Fibroblast of skin of right quadriceps (primary cell): ENCODE data around the gene FPGS.
"Not testable (repeated sequence)": the region's sequence is repeated elsewhere in the genome, so short reads cannot be mapped to it uniquely, and the experiment has no call there.

Experiments
- DNase-seq: peaks from one replicate; pipeline ENCODE4 v3.0.0-alpha.2; 2013

The FPGS gene, protein sequence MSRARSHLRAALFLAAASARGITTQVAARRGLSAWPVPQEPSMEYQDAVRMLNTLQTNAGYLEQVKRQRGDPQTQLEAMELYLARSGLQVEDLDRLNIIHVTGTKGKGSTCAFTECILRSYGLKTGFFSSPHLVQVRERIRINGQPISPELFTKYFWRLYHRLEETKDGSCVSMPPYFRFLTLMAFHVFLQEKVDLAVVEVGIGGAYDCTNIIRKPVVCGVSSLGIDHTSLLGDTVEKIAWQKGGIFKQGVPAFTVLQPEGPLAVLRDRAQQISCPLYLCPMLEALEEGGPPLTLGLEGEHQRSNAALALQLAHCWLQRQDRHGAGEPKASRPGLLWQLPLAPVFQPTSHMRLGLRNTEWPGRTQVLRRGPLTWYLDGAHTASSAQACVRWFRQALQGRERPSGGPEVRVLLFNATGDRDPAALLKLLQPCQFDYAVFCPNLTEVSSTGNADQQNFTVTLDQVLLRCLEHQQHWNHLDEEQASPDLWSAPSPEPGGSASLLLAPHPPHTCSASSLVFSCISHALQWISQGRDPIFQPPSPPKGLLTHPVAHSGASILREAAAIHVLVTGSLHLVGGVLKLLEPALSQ

DNA sequence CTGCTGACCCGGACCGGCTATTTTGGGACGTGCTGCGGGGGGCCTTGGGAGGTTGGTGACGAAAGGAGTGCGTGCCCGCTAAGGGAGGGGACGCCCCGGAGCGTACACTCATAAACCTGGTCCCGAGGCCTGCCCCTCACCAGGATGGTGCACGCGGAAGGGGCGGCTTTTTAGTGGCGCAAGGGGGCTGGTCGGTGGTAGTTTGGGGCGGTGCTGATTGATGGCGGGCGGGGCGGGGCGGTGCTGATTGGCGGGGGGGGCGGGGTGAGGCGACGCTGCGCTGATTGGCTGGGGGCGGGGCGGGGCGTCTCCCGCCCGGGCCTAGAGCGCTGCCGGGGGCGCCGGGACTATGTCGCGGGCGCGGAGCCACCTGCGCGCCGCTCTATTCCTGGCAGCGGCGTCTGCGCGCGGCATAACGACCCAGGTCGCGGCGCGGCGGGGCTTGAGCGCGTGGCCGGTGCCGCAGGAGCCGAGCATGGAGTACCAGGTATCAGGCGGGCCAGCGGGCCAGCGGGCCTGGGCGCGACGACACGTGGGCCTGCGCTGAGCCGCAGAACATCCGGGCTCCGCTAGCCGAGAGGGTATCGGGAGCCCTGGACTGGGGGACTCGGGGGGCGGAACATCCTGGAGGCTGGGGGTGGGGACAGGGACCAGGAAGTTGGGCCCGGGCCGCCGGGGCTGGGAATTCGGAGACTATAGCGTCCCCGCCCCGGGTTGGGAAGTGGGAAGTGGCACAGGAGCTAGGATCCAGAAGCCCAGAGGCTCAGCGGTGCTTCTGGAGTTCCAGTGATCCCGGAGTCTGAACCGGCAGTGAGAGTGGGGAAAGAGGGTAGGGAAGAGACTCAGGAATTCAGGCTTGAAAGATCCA is at the start of gene FPGS:
Gene FPGS, plus strand, starts transcription at position 307 of the 868 bp plus-strand sequence. Its CDS starts 43 bp downstream, at position 350.
- peak; percentile 92 for DNase-seq

DNA sequence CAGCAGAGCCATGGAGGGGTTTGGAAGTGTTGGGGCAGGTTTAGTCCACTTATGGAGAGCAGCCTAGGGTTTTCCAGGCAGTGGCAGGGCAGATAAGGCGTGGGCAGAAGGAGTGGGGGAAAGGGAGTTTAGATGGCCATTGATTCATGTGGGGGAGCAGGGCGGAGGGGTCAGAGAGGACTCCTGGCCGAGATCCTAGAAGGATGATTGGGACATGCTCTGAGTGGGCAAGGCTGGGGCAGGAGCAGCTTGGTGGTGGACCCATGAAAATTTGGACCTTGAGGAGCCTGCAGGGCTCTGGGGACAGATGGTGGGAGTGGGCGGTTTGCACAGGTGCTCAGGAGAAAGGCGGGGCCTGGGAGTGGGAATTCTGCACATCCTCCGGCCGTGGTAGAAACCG is 49.5 kb upstream of the FPGS start:
- DNase-seq = no peak

DNA sequence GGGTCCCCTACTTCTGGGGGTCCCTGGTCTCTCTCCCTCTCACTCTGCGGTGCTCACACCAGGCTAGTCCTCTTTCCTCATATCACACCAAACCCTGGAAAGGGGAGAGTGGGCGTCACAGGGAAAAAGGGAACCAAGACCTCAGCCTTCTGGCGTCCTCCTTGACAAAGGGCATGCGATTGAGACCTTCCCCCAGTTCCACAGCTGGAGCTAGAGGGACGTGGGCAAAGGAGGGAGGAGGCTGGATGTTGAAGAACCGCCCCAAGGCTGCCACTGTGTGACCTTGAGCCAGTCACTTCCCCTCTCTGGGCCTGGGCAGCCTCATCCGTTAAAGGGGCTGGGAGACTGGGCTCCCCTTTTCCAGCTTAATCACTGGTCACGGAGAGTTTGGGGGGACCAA is 49.1 kb upstream of the FPGS start:
- DNase-seq = no peak

DNA sequence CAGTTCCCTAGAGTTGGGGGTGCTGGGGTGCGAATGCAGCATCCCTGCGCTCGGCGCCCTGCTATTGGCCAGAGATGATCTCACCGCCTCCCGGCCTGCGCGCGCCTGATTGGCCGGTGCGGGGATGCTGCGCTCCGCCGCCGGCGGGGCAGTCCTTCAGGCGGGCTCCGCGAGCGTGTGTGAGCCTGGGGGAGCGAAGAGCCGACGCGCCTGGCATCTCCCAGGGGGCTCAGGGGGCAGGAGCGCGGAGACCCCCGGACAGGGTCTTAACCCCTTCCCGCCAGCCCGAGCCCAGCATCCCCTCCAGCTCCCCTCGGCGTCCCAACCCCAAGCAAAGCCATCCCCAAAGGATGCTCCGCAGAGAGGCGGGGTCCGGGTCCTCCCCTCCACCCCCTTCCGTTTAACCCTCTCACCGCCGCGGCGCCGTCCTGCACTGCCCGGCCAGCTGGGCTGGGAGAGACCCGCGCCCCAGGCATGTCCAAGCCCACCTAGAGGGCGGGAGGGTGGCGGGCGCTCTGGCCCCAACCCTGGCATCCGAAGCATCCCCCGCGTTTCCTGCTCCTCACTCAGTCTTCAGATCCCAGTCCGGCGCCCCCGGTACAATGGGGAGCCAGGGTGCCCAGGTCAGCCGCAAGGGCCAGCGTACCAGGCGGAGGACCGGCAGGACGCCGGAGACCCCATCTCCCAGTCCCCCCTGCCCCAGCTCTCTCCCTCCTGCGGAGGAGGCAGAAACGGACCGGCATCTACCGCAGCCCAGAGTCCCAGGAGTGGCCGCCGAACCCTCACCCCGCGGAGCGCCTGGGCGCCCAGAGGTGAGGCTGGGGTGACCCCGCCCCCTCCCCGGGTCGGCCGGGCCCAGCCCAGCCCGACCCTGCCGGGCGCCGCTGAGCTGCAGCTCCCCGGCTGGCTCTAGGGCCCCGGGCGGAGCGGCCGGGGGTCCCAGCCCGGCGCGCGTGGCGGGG is 48.3 kb upstream of the FPGS start:
- DNase-seq = no peak

DNA sequence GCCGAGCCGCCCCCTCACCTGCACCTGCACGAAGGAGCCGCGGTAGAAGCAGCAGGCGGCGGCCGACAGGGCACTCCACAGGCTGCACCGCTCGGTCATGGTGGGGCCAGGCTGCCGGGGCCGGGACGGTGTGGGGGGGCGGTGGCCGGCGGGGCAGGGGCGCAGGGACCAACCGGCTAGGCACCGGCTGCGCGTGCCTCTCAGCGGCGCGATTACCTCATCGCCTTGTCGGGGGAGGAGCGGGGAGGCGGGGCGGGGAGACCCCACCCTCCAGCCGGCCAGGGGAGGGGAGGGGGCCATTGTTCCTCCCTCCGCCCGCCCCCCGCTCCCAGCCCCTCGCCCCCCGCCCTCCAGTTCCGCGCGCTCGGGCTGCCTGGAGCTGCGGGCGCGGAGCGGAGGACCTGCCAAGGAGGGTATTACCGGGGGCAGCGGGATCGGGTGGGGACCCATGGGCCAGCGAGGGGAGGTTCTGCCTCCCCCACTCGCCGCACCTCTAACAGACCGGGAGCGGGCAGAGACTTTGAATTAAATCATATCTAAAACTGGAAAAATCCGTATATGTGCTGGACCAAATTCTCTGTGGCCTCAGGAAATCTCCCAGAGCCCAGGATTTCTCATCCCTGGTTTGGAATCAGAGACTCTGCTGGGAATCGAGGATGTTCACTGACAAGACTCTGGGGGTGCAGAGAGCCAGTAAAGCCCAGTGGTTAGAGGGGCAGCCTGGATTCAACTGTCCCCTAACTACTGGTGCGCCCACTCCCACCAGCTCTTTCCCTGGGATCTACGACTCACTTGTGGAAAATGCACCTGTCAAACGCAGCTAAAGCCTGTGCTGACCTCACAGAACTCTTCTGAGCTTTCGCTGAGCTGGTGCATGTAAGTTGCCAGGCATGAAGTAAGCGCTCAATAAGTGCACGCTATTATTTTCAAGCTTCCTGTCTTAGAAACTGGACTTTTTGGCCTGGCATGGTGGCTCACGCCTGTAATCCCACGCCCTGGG is 47.3 kb upstream of the FPGS start:
- DNase-seq = no peak

DNA sequence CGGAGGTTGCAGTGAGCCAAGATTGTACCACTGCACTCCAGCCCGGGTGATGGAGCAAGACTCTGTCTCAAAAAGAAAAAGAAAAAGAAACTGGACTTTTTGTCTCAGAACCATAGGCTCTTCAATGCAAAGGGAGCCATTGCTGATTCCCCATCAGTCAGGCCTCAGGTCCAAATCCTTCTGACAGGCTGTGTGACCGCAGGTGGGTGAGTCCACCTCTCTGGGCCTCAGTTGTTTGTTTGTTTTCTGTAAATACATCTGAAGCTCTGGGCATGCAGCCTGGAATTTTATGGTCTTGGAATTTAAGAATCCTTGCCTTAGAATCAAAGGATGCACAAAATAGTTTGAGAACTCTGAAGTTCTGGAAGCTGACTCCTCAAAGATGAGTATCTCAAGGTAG is 46.4 kb upstream of the FPGS start:
- DNase-seq = no peak

DNA sequence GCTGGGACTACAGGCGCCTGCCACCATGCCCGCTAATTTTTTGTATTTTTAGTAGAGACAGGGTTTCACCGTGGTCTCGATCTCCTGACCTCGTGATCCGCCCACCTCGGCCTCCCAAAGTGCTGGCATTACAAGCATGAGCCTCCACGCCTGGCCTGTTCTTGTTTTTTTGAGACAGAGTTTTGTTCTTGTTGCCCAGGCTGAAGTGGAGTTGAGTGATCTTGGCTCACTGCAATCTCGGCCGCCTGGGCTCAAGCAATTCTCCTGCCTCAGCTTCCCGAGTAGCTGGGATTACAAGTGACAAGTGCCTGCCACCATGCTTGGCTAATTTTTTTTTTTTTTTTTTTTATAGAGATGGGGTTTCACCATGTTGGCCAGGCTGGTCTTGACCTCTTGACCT is 45.9 kb upstream of the FPGS start:
- DNase-seq = not testable (repeated sequence)

DNA sequence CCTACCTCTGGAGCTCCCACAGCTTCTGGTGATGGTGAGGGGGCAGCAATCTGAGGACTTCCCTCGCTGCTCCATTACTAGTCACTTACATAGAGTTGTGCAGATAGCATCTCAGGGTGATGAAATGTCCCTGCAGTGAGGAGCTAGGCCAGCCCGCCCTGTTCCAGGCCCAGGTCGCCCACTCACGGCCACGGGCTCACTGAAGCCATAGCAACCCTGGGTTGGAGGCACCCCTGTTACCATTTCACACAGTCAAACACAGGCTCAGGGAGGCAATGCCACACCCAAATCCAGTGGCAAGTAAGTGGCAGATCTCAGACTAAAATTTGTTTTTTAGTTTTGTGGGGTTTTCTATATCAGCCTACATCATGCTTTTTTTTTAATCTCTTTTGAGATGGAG is 43.8 kb upstream of the FPGS start:
- DNase-seq = no peak

DNA sequence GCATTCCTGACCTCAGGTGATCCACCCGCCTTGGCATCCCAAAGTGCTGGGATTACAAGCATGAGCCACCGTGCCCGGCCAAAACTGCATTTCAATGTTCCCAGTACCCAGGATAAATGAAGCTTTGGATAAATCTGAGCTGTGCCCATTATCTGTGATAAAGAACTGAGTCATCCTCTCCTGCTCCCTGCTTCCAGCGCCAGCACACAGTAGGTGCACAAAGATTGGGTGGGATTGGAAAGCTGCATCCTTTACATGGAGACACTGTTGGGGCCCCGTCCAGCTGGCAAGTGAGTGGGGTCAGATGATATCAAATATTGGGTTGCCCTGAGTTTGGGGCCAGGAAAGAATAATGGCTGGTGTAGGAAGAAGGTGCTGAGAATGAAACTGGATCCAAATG is 41.6 kb upstream of the FPGS start:
- DNase-seq = no peak

DNA sequence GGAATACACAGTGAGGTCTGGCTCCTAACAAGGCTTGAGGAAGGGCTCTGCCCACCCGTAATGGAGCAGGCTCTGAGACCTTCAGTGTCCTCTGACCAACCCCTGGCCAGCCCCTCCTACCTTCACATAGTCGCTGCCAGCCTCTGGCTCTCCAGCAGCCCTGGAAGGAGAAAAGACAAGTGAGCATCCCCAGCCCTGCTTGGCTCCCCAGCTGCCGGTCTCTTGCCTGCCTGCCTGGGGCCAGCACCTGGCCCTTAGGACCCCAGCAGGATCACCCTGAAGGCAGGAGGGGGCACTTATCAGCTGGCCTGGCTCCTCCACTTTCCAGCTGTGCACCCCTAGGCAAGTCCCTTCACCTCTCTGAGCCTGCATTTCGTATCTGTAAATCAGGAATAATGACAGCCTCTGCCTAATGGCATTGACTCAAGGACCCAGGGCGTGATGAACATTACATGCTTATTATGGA is 41.2 kb upstream of the FPGS start:
- DNase-seq = no peak

DNA sequence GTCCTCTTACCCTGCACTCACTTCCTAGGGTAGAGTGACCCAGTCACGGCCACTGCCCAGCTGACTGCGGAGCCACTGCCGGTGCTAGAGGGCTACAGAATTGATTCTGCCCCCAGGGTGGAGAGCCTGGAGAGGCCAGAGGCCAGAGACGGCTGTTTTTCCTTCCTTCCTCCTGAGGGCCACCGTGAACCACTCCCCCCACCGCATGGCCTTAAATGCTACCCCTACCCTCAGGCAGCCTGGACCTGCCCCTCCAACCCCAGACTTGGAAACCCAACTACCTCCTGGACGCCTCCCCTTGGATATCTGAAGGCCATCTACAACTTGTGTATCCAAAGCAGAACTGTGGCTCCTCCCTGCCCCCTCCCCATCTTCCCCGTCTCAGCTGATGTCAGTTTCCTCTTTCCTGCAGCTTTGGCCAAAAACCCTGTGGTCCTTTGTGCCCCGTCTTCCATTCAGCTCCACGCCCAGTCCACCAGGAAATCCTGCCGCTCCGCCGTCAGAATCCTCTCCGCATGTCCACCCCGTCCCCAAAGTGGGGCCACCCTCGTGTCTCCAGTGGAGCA is 40.5 kb upstream of the FPGS start:
- no peak for DNase-seq

DNA sequence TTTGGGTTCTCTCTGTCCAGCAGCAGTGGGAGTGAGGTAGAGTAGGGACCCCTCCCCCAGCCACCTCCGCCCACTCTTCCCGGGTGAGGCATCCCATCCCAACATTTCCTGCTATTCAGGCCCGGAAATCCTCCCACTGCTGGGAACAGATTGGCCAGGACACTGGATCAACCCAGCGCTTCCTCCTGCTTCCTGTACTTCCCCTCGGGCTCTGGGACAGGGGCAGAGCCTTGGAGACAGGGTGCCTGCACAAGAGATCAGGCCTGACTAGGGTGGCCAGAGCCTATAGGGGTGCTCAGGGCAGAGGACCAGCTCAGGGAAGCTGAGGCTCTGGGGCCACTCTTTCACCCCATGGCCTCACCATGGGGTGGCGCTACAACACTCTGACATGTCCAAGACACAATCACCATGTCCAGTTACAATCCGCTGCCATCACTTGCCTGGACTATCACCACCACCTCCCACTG is 38.7 kb upstream of the FPGS start:
- DNase-seq = no peak

DNA sequence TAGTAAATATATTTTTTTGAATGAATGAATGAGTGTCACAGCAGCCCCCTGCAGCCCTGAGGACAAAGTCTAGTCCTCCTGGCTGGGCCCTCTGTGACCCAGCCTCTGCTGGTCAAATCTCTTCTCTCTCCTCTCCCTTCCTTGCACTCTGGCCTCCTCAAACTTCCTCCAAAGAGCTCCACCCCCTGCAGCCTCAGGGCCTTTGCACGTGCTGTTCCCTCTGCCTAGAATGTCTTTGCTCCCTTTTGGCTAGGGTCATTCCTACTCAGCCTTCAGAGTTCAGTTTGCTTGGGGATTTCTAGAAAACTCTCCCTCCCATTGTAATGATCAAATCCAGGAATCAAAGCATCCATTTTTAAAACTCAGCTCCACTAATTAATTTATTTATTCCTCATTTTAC is 37.3 kb upstream of the FPGS start:
- DNase-seq = no peak

DNA sequence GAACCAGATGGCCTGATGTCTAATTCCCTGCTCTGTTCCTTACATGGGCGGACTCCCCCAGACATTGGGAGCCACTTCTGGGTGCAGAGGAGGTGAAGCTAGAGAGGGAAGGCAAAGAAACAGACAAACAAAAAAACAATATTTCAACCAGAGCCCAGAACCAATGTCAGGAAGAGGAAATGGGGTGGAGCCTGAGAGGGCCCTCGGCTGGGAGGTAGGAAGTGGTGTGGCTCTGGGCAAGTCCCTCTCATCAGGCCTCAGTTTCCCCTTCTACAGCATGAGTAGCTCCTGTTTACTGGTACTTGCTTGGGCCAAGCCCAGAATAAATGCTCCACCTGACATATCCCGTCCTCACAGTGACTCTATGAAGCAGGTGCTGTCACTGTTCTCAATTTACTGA is 35.3 kb upstream of the FPGS start:
- DNase-seq = no peak

DNA sequence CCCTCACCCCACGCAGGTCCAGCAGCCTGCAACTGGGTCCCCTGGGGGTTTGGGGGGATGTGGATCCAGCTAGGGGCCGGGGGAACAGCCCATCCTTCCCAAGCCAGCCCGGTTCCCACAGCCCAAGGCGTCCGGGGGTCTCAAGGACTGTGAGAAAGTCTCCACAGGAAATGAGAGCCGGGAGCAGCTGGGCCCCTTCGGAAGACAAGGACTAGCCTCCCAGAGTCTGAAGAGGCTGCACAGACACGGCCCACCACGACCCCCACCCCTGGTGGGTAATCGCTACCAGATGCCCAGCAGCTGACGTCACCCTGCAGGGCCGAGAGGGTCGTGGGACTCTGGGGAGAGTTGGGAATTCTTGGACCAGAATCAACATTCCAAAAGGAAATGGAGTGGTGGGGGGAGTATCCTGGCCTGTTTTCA is 34.8 kb upstream of the FPGS start:
- DNase-seq = peak; percentile 81

DNA sequence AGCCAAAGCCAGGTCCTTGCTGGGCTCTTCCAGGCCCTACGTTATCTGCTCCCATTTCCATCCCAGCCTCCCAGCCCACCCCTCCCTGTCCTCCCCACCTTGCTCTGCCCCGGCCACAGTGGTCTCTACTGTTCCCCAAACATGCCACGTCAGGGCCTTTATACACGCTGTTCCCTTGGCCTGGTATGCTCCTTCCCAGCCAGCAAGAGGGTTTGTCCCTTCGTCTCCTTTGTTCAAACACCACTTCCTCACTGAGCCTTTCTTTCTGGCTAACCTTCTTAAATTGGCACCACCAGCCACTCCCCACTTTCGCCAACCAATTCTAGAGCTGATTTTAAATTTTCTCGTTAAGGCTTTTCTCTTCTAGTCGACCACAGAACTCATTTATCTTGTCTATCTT is 34.0 kb upstream of the FPGS start:
- no peak for DNase-seq

DNA sequence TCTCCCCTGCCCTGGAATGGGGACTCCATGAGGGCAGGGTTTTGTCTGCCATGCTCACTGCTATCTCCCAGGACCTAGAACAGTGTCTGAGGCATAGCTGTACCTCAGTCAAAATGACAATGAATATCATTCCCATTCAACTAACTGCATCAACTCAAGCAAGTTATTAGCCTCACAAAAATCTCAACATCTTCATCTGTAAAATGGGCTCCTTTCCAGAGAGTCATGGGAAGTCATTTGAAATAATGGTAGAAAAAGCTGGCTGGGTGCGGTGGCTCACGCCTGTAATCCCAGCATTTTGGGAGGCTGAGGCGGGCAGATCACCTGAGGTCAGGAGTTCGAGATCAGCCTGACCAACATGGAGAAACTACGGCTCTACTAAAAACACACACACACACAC is 33.6 kb upstream of the FPGS start:
- no peak for DNase-seq

DNA sequence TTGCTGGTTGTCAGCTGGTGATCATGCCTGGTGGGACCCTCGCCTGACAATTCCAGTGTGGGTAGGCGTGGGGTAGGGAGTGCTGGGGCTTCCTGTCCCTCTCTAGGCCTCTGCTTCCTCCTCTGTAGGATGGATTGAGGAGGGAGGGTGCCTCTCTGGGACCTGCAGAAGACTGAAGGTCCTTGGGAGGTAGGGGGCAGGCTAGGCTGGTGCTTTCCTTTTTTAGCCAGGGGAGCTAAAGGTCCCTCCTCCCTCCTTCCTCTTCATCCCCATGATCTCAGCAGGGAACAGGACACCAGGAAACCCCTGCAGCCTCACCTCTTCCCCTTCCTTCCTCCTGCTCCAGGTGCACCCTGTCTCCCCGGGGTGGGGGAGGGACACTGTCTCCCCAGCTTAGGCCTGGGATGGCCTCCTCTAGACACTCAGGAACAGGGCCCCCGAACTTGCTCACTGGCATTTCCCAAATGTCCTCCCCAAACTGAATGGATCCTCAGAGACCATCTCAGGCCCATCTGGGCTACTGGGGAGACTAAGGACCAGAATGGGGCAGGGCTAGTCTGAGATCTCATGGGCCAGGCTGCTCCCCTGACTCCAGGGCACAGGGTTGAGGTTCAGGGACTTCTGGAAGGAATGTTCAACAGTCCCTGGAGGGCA is 32.6 kb upstream of the FPGS start:
- DNase-seq = no peak

DNA sequence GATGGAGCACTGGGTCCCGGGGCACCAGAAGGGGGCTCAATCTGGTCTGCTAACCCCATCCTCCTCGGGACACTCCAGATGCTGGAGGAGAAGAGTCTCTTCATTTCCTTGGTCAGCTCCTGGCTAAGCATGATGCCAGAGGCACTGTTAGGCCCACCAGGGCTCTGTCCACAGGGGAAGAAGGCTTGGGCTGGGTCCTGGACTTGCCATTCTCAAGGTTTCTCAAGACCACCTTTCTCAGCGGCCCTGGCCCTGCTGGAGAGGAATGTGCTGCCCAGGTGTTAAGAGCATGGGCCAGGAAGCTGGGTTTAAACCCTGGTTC is 32.1 kb upstream of the FPGS start:
- no peak for DNase-seq

DNA sequence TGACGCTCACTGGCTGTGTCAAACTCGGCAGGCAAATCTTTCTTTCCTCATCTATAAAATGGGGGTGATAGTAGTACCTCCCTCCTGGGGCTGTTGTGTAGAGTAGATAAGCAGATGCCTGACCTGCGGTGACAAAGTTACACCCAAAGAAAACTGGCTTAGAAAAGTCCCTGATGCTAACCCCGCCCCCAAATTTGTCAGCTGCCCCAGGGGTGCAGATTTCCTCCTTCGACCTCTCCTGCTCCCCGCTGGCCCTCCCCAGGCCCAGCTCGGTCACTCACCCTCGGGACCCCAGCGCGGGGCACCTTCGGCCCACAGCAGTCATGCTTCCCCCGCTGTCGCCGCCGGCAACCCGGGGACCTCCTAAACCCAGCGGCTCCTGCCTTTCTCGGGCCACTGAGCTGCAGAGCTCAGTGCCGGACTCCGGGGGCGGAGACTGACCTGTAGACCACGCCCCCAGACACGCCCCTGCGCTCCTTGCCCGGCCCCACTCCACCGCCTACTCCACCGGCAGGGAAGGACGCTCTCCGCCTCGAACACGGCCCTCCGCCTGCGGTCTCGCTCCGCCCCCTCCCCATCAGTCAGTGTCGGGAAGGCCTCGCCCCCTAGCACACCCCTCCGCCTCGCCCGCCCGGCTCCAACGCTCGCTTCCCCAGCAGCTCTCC is 31.6 kb upstream of the FPGS start:
- DNase-seq = peak; percentile 98
